SK-N-DZ (cell line): ENCODE results near the gene SULT1C3.
"Not testable (repeated sequence)": the region's sequence is repeated elsewhere in the genome, so short reads cannot be mapped to it uniquely, and the experiment has no call there.

ENCODE experiments used
- DNase-seq: peaks from one replicate; pipeline ENCODE4 v3.0.0-alpha.2; 2015; ENCODE audit warnings: low spot score

SULT1C3 gene

DNA sequence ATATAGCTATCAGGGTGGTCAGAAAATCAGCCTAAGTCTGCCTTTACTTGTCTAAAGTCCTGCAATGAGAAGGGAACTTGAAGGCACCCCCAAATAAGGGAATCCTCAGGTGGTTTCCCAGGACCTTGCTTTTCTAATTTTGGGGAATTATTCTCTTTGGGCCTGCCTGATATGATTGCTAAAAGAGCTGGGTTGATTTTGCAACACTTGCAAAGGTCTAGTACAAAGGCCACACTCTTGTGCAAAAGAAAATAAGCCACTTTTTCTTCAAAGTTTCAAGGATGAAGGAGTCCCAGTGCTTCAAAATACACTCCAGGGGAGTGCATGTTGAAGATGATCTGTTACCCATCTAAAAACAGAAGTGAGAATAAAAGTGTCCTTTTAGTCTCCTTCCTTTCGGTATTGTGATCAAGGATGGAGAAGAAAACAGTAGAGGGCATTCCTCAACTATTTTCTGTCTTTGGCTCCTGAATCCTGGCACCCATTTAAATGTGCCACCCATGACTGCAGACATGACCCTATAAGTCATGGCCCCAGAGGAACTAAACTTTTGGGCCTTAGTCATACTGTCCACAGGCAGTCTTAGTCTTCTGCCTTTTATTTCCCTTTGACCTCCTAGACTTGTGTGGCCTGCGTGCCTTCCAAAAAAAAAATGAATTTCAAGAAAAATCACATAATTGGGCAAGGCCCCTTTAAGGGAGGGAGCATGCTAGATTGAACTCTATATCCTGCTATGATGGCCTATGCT is 5.1 kb downstream of the SULT1C3 start:
- no peak for DNase-seq

DNA sequence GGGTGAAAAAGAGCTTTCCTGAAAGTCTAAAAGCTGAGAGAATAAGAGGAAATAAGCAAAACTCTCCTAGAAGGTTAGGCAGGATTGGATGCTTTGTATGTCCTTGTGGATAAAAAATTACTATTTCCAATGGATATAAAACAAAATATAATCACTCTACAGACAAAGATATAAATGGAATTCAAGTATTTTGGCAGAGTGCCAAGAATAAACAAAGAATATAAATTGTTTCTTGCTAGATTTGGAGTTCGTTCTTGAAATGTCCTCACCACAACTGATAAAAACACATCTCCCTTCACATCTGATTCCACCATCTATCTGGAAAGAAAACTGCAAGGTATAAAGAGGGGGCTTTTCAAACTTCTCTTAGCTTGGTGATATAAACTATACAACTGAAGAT is 13.3 kb downstream of the SULT1C3 start:
- DNase-seq, result no peak

DNA sequence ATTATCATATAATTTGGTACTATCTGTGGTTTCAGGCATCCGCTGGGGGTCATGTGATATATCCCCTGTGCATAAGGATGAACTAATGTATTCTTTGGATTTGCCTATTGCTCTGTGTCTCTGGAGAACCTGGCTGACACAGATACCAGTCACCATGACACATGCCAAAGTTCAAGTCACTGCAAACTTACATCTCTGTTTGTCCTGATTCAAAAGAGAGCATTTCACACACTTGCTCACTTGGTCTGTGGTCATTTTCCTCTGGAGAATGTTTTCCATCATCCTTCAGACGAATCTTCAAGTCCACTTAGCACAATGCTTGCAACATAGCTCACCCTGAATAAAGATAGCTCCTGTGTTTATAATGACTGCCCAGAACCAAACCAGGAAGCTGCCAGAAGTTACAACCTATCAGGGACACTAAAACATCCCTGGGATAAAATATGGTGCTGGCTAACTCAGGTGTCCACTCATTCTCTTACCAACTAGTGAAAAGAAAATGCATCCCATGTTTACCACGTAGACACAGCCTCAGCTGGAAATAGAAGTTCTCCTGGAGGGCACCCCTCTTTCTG is 18.1 kb downstream of the SULT1C3 start:
- no peak for DNase-seq

DNA sequence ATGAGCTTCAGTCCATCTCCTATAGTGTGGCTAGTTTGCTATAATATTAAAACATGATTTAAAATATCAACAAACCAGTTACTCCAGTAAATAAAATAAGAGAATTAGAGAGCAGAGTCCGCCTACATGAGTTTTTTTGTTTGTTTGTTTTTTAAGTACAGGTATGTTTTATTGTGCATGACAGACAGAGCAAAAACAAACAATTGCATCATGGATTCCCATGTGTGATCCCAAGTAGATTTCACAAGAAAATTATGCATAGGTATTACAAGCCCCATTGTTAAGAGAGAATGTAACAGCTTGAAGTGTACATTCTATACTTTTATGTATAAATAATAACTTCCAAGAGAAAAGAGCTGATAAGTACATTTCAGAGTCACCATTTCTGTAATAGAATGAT is 21.0 kb downstream of the SULT1C3 start:
- no peak for DNase-seq

DNA sequence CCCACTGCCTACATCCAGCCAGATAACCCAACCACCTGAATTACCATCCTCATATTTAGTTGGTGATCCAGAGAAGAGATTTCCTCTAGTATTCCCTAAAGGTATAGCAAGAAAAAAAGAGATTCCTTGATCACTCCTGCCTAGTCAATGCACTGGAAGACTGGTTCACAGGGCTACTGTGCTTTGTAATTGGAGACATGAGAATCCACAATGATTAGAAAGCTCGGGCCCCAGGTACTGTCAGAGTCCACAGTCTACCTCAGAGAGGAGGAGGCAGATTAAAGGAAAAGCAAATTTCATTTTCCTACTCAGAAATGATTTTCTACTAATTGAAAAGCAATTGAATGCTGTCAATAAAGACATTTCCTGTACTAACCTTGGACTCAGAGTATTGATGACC is 22.3 kb downstream of the SULT1C3 start:
- DNase-seq, result no peak

DNA sequence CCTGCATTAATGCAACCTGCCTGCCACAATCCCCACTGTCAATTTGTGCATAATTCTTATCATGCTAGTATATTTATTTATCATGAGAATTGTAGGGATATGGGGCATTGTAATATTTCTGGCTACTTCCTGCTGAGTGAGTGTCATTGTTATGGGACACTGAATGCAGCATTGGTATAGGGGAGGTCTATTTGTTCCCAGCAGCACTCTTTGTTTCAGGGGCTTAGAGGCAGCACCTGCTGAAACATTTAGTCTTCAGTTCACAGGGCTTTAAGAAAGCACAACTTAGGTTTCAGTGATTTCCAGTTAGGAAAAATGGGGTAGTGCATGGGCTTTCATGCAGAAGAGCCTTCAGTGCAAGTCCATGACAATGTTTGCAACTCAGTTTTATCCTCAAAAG is 23.6 kb downstream of the SULT1C3 start:
- no peak for DNase-seq

DNA sequence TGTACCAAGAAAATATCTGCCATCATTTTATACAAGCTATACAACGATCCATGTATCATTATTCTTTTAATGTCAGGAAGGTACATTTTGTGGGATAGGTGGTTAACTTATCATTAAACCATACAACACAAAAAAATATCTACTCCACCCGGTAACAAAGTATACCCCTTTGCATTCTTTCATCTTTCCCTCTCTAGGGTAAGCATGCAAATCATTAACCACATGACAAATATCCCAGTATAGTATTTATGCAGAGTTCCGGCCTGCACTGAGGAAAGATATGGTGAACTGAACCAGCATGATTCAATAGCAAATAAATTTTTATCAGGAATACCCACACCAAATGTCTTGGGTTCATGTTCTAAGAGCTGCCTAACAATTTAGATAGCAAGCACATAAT is 26.4 kb downstream of the SULT1C3 start:
- DNase-seq, result no peak

DNA sequence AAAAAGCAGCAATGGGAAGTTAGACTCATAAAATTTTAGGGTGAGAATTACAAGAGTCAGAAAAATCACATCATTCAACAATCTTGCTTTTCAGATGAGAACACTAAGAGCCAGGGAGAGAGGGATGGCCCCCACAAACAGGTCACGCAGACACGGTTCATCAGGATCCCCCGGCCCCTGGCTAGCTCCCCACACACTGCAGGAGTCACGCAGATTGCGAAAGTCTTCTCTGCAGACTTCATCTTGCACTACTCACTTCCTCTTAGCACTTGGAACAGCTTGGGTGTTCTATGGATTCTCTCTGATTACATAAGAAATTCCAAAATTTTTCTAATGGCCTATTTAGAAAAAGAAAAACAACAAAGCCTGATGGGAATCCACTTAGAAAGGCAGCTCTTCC is 27.3 kb downstream of the SULT1C3 start:
- DNase-seq, result no peak

DNA sequence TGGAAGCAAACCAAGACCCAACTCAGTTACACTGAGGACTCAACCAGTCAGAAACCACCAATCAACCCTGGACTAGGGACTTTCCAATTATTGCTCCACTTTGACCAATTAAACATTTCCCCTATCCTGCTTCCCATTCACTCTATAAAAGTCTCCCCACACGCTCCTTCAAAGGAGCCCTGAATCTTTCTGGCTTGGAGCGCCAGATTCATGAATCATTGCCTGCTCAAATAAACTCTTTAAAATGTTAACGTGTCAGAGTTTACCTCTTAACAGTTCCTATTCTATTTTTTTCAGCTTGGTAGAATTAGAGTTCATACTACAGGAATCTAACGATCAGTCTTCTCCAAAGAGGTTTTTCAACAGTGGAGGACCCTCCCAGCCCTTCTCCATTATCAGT is 28.2 kb downstream of the SULT1C3 start:
- no peak for DNase-seq

DNA sequence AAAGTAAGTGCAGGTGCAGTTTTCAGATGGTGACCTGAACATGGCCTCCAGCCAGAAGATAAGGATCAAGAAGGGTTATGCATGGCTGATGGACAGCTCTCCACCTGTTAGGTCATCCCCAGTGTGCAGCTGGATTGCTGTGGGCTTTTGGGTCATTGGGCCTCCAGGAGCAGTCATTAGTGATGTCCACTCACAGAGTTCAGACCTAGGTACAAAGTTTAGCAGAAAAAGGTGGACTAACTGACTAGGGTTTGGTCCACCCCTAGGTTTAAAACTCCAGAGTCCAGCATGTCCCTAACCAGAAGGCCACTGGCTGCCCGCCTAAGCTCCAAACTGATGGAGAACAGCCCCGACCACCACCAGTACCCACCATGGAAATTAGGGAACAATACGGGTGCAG is 30.6 kb downstream of the SULT1C3 start:
- DNase-seq, result no peak

DNA sequence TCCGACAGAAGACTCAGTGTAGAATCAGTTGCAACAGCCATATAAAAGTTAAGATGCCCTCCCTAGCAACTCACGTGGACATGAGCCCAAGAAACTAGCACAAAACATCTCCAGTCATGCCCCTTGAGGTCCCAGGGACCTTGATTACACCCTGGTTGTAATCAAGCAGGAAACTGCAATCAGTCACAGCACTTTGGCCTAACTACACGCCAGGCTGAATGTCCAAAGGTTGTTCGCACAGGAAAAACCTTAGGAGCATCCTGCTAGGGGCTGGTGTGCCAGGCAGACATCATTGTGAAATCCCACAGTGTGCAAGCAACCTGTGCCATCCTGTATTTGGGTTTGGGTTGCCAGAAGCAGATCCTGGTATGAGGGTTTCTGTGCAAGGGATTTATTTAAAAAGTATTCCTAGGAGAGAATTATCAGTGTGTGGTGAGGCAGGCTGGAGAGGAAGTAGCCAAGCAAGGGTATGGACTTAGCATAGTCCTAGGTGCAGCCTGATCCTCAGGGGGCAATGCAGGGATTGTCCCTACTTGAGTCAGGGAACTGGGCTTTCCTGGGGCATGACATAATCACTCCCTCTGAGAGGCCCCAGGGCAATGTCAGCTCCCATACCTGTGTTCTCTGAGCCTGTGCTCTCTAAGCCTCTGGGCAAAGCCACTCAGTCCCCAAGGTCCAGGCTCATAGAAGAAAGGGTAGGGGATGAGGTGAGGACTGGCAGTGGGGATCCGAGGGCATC is 31.2 kb downstream of the SULT1C3 start:
- DNase-seq, result no peak

DNA sequence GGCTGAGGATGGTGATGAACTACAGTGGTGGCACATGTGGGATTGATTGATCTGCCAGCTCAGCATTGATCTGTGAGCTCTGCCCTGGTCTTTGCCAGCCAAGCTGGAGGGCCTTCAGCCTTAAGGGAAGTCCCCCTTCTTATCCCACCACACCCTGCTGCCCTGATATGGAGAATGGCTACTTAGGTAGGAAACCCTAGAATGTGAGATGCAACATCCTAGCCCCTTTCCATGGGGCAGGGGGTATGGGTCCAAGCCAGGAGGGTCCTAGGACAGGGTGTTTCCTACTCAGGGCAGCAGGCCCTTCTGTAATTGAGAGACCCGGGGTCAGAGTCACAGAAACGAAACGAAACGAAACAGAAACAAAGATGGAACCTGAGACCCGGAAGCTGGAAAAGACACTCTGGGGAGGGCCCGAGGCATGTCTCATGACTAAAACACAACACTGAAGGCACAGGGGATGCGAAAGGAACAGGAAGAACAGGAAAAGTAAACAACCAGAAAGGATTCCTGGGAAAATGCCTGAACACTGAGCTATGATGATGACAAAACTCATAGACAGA is 32.0 kb downstream of the SULT1C3 start:
- DNase-seq, result no peak

DNA sequence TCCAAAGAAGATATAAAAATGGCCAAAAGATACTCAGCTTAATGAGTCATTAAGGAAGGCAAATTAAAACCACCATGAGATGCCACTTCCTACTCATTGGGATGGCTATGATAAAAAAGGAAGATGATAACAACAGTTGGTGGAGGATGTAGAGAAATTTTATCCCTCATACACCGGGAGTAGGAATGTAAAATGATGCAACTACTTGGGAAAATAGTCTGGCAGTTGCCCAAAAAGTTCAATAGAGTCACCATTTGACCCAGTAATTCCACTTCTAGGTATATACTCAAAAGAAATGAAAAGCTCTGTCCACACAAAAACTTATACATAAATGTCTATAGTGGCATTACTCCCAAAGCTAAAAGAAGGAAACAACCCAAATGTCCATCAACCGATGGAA is 38.9 kb downstream of the SULT1C3 start:
- DNase-seq, result no peak

DNA sequence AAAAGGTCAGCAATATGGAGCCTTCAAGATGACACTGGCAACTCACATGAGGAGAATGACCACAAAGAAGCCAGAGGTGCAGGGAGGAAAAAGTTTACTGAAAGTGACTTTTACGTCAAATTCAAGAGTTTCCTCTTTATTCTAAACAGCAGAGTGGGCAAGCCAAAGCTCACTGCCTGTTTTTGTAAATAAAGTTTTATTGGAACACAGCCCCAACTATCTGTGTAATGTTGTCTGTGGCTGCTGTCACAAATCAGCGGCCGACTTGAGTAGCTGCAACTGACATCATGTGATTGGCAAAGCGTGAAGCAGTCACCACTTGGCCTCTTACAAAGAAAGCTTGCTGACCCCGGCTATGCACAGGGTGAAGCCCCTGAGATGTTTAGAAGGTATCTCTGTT is 39.7 kb downstream of the SULT1C3 start:
- DNase-seq, result no peak

DNA sequence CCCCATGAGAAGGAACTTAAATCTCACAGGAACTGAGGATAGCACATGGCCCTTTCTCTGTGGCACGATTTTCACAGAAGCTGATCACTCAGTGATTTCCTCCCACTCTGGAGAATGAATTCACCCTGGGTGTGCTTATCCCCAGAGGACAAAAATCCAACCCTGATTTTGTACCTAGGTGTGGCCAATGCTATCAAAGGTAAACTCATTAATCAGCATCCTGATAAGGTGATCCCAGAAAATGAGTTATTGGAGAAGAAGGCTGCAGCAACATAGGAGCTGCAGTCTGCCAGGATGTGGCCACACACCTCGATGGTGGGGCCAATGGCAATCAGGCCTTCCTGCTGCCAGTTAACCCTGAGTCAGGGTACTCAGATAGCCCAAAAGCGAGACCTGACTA is 40.7 kb downstream of the SULT1C3 start:
- no peak for DNase-seq

DNA sequence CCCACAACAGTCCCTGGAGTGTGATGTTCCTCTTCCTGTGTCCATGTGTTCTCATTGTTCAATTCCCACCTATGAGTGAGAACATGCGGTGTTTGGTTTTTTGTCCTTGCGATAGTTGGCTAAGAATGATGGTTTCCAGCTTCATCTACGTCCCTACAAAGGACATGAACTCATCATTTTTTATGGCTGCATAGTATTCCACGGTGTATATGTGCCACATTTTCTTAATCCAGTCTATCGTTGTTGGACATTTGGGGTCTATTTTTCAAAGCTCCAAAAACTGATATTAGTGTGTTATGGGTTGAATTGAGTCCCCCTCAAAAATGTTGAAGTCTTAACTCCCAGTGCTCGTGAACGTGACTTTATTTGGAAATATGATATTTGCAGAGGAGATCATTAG is 44.8 kb downstream of the SULT1C3 start:
- DNase-seq, result not testable (repeated sequence)

DNA sequence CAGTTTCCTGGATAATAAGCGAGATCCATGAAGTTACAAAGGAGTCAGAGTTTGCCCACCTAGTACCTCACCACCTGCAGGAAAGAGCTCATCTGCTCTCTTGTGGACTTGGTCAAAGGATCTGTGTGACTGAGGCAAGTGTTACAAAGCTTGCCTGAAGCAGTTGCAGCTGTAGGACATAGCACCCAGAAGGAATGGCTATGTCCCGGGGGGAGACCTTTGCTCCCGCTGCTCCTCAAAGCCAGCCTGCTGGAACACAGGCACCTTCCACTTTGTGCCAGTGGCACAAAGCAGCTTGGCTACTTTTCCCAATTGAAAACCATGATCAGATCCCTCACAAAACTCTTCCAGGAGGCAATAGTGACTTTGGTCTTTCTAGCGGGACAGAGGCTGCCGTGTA is 45.8 kb downstream of the SULT1C3 start:
- DNase-seq, result no peak

DNA sequence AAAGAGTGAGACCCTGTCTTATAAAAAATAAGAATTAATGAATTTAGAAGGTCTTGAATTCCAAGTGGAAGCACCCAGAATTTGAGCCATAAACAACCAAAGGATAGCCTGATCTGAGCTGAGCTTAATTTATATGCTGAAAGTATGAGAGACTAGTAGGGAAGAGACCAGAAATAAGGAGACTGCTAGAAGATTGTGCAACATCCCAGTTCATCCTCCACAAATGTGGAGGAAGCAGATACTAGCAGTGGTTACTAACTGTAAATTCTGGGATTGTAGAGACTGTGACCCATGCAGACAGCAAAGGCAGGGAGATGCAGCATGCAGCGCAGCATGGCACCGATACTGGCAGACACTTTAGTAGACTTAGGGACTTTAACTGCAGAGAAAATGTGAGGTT is 47.4 kb downstream of the SULT1C3 start:
- DNase-seq, result no peak

DNA sequence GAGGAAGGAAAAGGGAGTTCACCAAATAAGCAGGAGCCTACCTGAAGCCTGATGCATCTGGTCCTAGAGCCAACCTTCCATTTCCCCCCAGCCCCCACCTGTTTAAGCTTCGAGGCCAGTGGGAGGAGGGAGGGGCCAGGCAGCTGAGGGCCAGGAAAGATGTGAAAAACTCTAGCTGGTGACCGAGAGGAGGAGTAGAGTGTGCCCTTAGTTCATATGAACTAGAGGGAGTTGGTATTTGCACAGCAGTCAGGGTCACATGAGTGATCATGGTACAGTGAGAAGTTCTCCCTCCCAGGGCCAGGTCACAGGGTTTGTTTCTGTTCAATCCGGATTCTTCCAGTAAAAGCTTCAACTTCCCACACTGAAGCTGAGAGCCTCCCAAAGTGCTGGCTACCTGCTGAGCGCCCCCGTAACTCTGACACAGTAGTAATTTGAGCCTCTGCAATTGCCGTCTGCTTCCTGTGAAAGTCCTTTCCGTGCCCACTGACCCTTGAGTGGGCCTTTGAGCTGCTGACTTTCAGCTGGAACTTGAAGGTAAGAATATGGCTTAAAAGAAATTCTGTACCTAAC is 48.9 kb downstream of the SULT1C3 start, which contains the start of gene SULT1C2:
SULT1C2 (plus strand) TSS at position 362 of the 573 bp plus-strand sequence. CDS start 4,773 bp downstream, outside the sequence.
- no peak for DNase-seq

DNA sequence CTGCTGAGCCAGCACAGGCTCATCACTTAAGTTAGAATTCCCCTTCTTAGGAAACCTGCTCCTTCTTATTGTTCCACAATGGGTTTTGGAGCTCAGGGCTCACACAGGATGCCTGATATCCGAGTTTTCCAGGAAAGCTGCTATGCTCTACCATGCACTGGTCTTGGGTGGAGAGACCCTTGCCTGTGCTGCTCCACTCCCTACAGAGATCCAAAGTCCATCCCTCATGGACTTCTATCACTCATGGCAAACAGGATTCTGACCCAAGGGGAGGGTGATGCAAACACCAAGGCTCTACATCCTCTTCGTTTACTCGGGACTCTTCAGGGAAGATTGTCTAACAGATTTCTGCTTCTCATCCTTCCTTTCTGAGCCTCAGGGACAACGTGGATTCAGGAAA is 54.1 kb downstream of the SULT1C3 start:
- no peak for DNase-seq

DNA sequence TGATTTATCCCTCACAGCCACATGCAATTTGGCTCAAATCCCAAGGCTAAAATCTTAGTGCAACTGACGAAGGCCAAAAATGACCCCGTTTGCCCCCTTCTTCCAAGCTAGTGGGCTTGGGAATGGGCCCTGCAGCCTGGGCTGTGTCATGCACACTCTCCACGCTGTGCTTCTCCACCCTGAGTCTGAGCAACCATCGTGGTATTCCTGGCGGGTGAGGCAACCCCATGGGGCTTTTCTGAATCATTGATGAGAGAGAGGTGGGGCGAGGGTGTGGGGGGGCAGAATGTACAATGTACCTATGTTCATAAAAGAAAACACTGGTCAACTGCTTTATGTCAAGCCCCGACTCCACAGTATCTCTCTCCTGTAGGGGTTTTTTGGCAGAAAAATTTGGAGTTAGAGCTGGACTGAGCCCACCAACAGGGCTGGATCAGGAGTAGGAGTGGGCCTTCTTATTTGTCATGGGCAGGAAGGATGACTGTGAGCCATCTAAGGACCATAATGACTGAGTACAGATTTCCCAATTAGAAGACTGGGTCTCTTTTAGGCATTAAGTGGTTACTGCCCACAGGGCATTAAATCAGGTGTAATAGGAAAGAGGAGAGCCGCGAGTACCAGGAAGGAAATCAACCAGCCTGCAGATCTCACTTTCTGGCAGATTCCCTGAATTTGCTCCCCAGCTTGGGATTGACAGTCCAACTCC is 57.8 kb downstream of the SULT1C3 start:
- DNase-seq, result no peak

DNA sequence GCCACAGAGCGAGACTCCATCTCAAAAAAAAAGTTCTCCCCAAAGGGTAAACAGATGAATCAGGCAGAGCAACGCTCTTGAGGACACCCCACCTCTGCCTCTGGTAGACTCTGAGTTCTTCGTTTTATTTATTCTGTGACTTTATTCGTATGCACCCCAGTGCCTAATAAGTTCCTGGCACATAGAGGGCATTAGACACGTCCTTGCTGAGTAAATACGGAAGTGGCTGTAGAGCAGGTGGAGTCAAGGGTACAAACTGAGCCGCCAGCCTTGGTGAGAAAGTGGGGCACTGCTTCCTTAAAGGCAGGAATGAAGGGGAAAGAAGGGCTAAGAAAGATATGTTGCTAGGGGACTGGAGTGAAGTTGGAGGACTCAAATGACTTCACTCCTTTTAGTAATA is 61.8 kb downstream of the SULT1C3 start:
- DNase-seq, result no peak
